ENCODE results near the gene CHN1.

CHN1 gene

GRCh38 chr2:174970092-174970491 lies 35.1 kb downstream of the CHN1 start:
- DNase-seq = no peak

- no peak for DNase-seq
Measured at GRCh38 chr2:174969091-174969734, 36.0 kb downstream of the CHN1 start.

GRCh38 chr2:174967691-174968260 lies 37.4 kb downstream of the CHN1 start:
- no peak for DNase-seq

- no peak for DNase-seq
Measured at GRCh38 chr2:174967086-174967485, 38.1 kb downstream of the CHN1 start.

- no peak for DNase-seq
Measured at GRCh38 chr2:174965992-174966744, 39.0 kb downstream of the CHN1 start.

GRCh38 chr2:174965551-174965950 lies 39.6 kb downstream of the CHN1 start:
- no peak for DNase-seq

GRCh38 chr2:174964404-174964803 lies 40.8 kb downstream of the CHN1 start:
- no peak for DNase-seq

- DNase-seq = no peak
Measured at GRCh38 chr2:174963437-174964400, 41.5 kb downstream of the CHN1 start.

- DNase-seq = no peak
Measured at GRCh38 chr2:174959787-174960186, 45.4 kb downstream of the CHN1 start.

GRCh38 chr2:174957050-174957449 lies 48.1 kb downstream of the CHN1 start:
- DNase-seq = no peak

GRCh38 chr2:174952607-174953006 lies 52.6 kb downstream of the CHN1 start:
- no peak for DNase-seq

GRCh38 chr2:174951745-174952144 lies 53.4 kb downstream of the CHN1 start:
- DNase-seq = no peak

- no peak for DNase-seq
Measured at GRCh38 chr2:174949988-174950687, 55.0 kb downstream of the CHN1 start.

- DNase-seq = no peak
Measured at GRCh38 chr2:174945601-174946260, 59.5 kb downstream of the CHN1 start.

GRCh38 chr2:174939046-174939445 lies 66.1 kb downstream of the CHN1 start:
- DNase-seq = no peak

GRCh38 chr2:174931724-174932123 lies 73.5 kb downstream of the CHN1 start:
- no peak for DNase-seq

GRCh38 chr2:174929786-174930185 lies 75.4 kb downstream of the CHN1 start:
- DNase-seq = no peak

GRCh38 chr2:174925046-174925784 lies 80.0 kb downstream of the CHN1 start:
- DNase-seq = no peak

GRCh38 chr2:174924061-174924693 lies 81.0 kb downstream of the CHN1 start:
- no peak for DNase-seq

- no peak for DNase-seq
Measured at GRCh38 chr2:174919947-174920595, 85.1 kb downstream of the CHN1 start.

All from NCI-H1417 treated with DMSO at 0.1 percent for 48 hours (cell line).